GM21528 (cell line): ENCODE data around the gene ADCK1.
"Not testable (repeated sequence)": the region's sequence is repeated elsewhere in the genome, so short reads cannot be mapped to it uniquely, and the experiment has no call there.

Experiments
- ATAC-seq: cut with Tn5 transposase; IDR thresholded peaks from one replicate; pipeline ENCODE4 v1.9.1; 2021; ENCODE audit warnings: mild to moderate bottlenecking, moderate library complexity; ENCODE audit not compliant: unreplicated experiment, low FRiP score

The ADCK1 gene

GRCh38 chr14:77864085-77864484, 64.2 kb downstream of the ADCK1 start:
- ATAC-seq: no peak

GRCh38 chr14:77864580-77864979, 64.7 kb downstream of the ADCK1 start:
- no peak for ATAC-seq

GRCh38 chr14:77865455-77865854, 65.5 kb downstream of the ADCK1 start:
- ATAC-seq: no peak

GRCh38 chr14:77866932-77867331, 67.0 kb downstream of the ADCK1 start:
- no peak for ATAC-seq

- ATAC-seq: no peak
Observed at GRCh38 chr14:77867476-77867875, 67.6 kb downstream of the ADCK1 start.

GRCh38 chr14:77868552-77869285, 68.8 kb downstream of the ADCK1 start:
- ATAC-seq: no peak

- no peak for ATAC-seq
Observed at GRCh38 chr14:77869340-77869739, 69.4 kb downstream of the ADCK1 start.

GRCh38 chr14:77870646-77871045, 70.7 kb downstream of the ADCK1 start:
- no peak for ATAC-seq

- no peak for ATAC-seq
Observed at GRCh38 chr14:77872152-77872551, 72.2 kb downstream of the ADCK1 start.

- ATAC-seq: no peak
Observed at GRCh38 chr14:77872983-77873382, 73.1 kb downstream of the ADCK1 start.

- no peak for ATAC-seq
Observed at GRCh38 chr14:77878783-77879182, 78.9 kb downstream of the ADCK1 start.

- no peak for ATAC-seq
Observed at GRCh38 chr14:77880056-77880455, 80.1 kb downstream of the ADCK1 start.

- ATAC-seq: no peak
Observed at GRCh38 chr14:77882098-77882497, 82.2 kb downstream of the ADCK1 start.

- ATAC-seq: no peak
Observed at GRCh38 chr14:77882636-77883035, 82.7 kb downstream of the ADCK1 start.

- ATAC-seq: no peak
Observed at GRCh38 chr14:77883131-77883846, 83.4 kb downstream of the ADCK1 start.

- no peak for ATAC-seq
Observed at GRCh38 chr14:77883847-77884238, 83.9 kb downstream of the ADCK1 start.

GRCh38 chr14:77885367-77885766, 85.5 kb downstream of the ADCK1 start:
- no peak for ATAC-seq

- no peak for ATAC-seq
Observed at GRCh38 chr14:77886010-77886409, 86.1 kb downstream of the ADCK1 start.

- ATAC-seq: not testable (repeated sequence)
Observed at GRCh38 chr14:77888903-77889302, 89.0 kb downstream of the ADCK1 start.

- no peak for ATAC-seq
Observed at GRCh38 chr14:77889971-77890442, 90.1 kb downstream of the ADCK1 start.

- ATAC-seq: no peak
Observed at GRCh38 chr14:77890873-77891272, 91.0 kb downstream of the ADCK1 start.

- ATAC-seq: no peak
Observed at GRCh38 chr14:77892381-77892871, 92.5 kb downstream of the ADCK1 start.
